Ishikawa (cell line): ENCODE results near the gene ARFGAP1.

Experiments used
- CEBPB ChIP-seq: IDR thresholded peaks from 2 replicates; pipeline ENCODE4 v1.6.1; 2012
- CREB1 ChIP-seq: IDR thresholded peaks from 2 replicates; pipeline ENCODE4 v1.6.1; 2012; ENCODE audit warnings: low read depth
- EP300 ChIP-seq: IDR thresholded peaks from 2 replicates; pipeline ENCODE4 v1.6.1; 2012; ENCODE audit warnings: borderline replicate concordance
- FOXM1 ChIP-seq: IDR thresholded peaks from 2 replicates; pipeline ENCODE4 v1.6.1; 2012; ENCODE audit warnings: low read depth, borderline replicate concordance
- RAD21 ChIP-seq: IDR thresholded peaks from 2 replicates; pipeline ENCODE4 v1.6.1; 2012; ENCODE audit warnings: low read depth
- TAF1 ChIP-seq: IDR thresholded peaks from 2 replicates; pipeline ENCODE4 v1.6.1; 2012; ENCODE audit warnings: low read depth, mild to moderate bottlenecking
- TCF12 ChIP-seq: IDR thresholded peaks from 2 replicates; pipeline ENCODE4 v1.6.1; 2012; ENCODE audit warnings: low read depth
- ZBTB7A ChIP-seq: IDR thresholded peaks from 2 replicates; pipeline ENCODE4 v1.6.1; 2012; ENCODE audit warnings: low read depth
- TF ChIP-seq, protein P1 (sequence below): IDR thresholded peaks from 2 replicates; pipeline ENCODE4 v1.6.1; 2012; ENCODE audit warnings: low read depth, mild to moderate bottlenecking

GRCh38 chr20:63330940-63331339 lies 58.3 kb downstream of the ARFGAP1 start:
- TF ChIP-seq TAF1 (no peak), FOXM1 (no peak), TCF12 (no peak), CREB1 (no peak), CEBPB (no peak), RAD21 (no peak), ZBTB7A (no peak), EP300 (no peak)
- TF ChIP-seq, protein P1, sequence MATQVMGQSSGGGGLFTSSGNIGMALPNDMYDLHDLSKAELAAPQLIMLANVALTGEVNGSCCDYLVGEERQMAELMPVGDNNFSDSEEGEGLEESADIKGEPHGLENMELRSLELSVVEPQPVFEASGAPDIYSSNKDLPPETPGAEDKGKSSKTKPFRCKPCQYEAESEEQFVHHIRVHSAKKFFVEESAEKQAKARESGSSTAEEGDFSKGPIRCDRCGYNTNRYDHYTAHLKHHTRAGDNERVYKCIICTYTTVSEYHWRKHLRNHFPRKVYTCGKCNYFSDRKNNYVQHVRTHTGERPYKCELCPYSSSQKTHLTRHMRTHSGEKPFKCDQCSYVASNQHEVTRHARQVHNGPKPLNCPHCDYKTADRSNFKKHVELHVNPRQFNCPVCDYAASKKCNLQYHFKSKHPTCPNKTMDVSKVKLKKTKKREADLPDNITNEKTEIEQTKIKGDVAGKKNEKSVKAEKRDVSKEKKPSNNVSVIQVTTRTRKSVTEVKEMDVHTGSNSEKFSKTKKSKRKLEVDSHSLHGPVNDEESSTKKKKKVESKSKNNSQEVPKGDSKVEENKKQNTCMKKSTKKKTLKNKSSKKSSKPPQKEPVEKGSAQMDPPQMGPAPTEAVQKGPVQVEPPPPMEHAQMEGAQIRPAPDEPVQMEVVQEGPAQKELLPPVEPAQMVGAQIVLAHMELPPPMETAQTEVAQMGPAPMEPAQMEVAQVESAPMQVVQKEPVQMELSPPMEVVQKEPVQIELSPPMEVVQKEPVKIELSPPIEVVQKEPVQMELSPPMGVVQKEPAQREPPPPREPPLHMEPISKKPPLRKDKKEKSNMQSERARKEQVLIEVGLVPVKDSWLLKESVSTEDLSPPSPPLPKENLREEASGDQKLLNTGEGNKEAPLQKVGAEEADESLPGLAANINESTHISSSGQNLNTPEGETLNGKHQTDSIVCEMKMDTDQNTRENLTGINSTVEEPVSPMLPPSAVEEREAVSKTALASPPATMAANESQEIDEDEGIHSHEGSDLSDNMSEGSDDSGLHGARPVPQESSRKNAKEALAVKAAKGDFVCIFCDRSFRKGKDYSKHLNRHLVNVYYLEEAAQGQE: no peak
